C4-2B (cell line): ENCODE results near the gene MYO1E.
"Not testable (repeated sequence)": the region's sequence is repeated elsewhere in the genome, so short reads cannot be mapped to it uniquely, and the experiment has no call there.

Experiments
- CTCF ChIP-seq: fragments of 450-650 bp; conservative IDR thresholded peaks from 2 replicates; pipeline ENCODE4 v1.5.1; 2017; ENCODE audit warnings: mild to moderate bottlenecking
- ZFX ChIP-seq: fragments of 450-650 bp; IDR thresholded peaks from 2 replicates; pipeline ENCODE4 v1.6.1; 2017

GRCh38 chr15:59144594-59144993, 228.1 kb downstream of the MYO1E start:
- peak; percentile 31 for TF ChIP-seq CTCF
- not testable (repeated sequence) for TF ChIP-seq ZFX
